Left lobe of liver (tissue), 2 donors: ENCODE data around the gene C6orf118. TPM values are rescaled to one million over a fixed set of nuclear protein-coding genes. Genes with fewer than 3 reads are reported as not detected.

ENCODE experiments used
- ATAC-seq: fragments of 200-7000 bp; cut with Tn5 transposase; one replicate; pipeline ENCODE4 v1.9.1; 2020; ENCODE audit warnings: mild to moderate bottlenecking, moderate library complexity
- DNase-seq: peaks from one replicate; pipeline ENCODE4 v3.0.0-alpha.2; 2020; ENCODE audit warnings: low spot score
- total RNA-seq: library from RNA; stranded (reverse); gene quantifications from one replicate; pipeline ENCODE4 v1.2.1, GENCODE V29; 2021
- donor health status: DM: no; HTN: no; CAD: no; lungs with moderate emphysema.
- donor health status: DM: no; HTN: yes; CAD: no.

Gene C6orf118
- total RNA-seq = not detected

DNA sequence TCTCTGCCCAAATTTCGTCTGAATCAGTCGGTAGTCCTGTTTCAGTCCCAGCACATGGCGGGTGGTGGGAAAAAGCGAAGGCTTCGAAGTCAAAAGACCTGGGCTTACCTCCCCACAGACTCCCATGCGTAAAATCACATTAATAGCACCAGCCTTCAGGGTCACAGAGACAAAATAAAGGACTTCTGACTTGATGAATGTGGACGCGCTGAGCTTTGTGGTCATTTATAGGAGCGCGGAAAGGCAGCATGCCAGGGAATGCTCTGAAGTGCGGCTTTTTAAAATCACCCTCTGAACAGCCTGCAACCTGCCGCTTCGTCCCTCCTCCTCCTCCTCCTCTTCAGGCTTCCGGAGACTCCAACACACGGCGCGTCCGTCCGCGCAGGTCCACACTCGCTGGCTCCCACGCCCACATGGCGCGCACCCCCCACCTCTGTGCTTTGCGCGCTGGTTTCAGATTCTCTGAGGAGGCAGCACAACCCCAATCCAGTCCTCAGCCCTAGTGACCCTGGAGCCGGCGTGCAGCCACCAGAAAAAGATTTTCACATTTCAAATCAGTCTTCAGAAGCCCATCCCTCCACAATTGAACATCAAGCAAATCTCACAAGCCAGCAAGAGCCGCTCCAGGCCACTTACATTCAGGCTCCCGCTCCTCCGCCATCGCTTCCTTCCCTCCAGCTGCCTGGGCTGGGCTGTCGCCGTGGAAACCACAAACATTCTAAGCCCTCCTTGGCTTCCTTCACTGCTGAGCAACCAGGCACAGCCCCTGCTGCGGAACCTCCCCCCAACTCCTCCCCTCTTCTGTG lies at the start of gene C6orf118:
TSS of gene C6orf118 (minus strand) at position 680 of the 806 bp plus-strand sequence. CDS start at position 661, 19 bp downstream.
- DNase-seq (no peak), ATAC-seq (peak; percentile 25)

DNA sequence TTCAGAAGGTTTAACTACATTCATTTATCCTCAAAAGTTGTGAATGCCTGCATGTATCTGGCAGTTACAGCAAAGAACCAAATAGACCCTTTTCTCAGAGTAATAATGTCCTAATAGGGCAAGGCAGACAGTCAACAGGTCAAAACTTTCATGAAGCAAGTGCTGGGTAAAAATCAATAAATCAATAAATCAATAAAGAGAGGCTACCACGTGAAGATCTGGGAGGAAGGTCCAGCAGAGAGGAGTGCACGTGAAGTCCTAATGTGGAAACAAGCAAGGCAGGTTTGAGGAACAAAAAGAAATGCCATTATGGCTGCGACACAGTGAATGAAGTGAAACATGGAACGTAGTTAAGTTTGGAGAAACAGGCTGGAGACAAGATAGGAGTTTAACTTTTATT lies 36.3 kb upstream of the C6orf118 start:
- no peak for ATAC-seq
- DNase-seq = no peak

DNA sequence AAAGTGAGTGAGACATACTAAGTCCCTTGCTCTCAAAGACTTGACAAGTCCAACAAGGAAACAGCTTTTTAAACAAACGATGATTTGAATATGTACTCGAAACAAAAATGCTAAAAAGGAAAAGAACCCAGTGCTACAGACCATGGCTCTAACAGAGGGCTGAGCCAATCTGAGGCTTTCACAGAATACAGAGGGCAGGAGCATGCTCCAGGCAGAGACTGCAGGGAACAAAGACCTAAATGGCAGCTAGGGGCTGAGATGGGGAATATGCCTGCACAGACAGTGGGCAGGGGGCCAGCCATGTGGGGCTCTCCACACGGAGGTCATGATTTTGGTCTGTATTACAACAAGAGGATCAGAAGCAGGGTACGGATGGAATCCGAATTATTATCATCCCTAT lies 31.1 kb upstream of the C6orf118 start:
- ATAC-seq (no peak), DNase-seq (no peak)

DNA sequence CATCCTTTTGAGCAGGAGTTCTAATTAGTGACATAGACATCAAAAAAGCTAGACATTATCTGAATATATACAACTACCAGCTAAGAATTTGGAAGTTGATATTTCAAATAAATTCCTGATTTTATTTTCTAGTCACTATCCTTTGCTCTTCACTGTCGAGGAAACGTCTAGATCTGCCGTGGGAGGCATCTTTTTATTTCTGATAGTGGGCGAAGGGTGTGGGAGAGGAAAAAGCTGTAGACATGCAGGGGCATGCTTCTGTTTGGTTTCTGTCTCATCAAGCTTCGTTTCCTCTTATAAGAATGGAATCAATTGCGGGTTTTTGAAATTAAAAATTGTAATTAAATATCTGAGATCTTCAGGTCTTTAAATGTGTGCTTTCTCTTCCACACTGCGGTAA lies 16.2 kb upstream of the C6orf118 start:
- DNase-seq (no peak), ATAC-seq (no peak)

DNA sequence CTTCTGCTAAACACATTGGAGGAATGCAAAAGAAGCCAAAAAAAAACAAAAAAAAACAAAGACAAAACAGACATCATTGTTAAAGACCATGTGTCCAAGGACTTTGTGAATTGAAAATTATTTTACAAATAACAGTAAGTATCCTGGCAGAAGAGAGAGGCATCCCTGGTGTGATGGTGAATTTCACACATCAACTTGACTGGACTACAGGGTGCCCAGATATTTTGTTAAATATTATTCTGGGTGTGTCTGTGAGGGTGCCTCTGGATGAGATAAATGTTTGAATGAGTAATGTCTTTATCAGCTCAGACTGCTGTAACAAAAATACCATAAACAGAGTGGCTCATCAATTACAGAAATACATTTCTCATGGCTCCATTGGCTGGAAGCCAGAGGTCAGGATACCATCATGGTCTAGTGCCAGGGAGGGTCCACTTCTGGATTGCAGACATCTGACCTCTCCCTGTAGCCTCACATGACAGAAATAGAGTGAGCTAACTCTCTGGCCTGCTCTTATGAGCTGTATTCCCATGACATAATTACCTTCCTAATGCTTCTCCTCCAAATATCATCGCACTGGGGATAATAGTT lies 12.2 kb upstream of the C6orf118 start:
- ATAC-seq (no peak), DNase-seq (no peak)

DNA sequence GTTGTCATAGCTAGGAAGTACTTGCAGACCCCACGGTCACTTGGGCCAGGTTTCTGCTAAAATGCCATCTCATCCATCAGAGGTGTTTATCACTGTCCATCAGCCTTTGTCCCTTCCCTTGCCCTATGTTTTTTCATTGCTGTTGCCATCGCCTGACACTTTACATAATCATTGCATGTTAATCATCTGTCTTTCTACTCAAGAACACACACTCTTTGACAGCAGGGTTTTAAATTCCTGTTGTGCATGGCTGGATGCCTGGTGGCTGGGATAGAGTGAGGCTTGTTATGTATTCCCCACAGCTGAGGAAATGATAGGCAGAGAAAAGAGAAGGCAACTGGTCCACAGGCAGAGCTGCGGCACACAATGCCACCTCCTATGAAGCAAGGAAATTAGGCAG lies 11.7 kb upstream of the C6orf118 start:
- DNase-seq (no peak), ATAC-seq (no peak)

DNA sequence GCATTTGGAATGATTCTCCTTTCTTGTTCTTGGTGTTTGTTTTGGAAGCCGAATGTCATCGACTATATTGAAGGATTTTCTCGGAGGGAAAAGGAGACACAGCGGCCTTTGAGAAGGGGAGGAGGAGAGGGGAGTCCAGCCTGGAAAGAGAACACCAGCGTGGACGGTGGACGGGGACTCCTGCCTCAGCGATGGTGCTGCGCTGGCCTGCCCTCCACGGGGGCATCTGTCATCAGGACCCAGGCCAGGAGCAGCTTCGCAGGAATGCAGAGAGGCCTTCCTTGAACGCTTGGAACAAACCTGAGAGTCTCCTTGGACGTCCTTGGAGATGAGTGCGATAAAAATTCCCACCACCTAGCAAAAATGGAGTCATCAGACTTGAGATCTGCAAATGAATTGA lies 8.3 kb upstream of the C6orf118 start:
- DNase-seq (no peak), ATAC-seq (no peak)

DNA sequence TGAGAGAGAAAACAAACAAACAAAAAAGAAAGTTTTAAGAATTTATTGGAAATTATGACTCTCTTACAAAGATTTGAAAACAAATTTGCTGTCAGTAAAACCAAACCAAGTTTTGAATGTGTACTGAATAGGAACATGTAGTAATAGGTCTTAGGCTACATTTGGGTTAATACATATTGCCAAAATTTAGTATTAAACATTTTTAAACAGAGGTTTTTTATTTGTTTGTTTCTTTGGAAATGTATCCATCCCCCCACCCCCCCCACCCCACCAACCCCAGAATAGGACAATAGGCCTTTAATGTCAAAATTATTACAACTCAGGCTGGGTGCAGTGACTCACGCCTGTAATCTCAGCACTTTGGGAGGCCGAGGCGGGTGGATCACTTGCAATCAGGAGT lies 2.5 kb downstream of the C6orf118 start:
- DNase-seq = no peak
- no peak for ATAC-seq

DNA sequence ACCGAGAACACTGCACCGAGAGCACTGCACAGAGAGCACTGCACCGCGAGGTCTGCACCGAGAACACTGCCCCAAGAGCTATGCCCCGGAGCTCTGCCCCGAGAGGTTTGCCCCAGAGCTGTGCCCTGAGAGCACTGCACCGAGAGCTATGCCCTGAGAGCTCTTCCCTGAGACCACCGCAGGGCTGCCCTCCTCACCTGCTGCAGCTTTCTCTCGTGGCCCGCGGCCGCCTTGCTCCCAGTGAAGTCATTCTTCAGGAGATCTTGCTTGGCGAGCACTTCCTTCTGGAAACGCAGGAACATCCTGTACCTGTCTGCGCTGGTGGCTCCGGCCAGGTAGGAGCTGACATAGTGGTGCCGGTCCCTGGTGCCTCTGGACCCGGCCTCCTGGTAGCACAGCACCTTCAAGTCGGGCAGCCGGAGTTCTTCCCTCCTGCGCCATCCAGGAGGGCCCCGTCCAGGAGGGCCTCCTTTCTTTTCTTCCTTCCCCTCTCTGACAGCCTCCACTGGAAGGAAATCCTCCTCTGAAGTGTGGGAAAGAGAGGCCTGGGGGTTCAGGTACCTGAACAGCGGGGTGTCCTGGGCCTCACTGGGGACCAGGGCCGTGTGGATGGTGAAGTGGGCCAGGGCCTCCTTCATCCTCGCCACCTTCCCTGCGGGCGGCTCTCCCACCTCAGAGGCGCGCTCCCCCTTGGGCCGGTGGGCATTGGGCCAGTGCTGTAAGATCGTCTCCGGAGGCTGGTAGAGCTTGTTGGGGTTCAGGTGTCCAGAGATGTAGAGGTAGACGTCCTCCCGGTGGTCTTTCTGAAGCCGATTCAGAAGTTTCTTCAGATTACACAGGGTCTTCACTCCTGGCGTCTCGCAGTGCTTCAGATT lies 7.8 kb downstream of the C6orf118 start:
- DNase-seq = no peak
- no peak for ATAC-seq

DNA sequence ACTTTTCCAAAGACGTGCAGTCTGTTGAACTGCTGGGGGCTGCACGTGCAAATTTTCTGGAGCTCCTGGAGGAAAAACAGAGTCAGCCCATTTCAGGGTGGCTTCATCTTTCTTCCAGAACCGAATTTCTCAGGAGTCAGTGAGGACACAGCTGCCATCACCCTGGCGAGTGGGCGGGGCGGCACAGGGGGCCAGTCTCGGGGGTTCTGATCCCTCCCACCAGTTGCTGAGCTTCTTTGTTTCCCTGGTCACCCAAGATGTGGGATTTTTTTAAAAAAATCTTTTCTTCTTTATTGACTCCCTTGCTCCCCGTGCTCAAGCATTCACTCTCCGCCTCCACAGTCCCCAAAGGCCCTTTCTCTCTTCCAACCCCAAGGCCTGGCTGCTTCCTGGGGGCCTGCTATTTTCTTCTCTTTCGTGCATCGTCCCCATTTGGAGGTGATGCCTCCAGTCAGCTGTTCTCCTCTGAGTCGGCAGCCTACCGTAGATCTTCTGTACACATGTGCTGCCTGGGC lies 8.9 kb downstream of the C6orf118 start:
- ATAC-seq (no peak), DNase-seq (no peak)

DNA sequence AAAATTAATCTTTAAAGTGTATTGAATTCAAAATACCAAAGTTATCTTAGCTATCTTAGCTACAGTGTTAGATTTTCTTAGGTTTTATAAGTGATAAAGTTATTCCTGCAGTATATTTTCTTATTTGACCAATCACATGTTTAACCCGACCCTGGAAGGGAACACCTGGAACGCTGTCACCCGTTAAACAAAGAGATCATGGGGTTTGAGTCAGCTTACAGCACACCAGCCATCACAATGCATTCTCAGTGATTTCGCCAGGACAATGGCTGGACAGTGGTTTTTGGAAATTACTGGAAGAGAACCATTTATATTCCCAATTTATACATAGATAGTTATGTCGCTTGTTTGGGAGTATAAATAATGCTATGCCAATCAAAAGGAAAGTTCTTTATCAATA lies 10.5 kb downstream of the C6orf118 start:
- DNase-seq = no peak
- ATAC-seq = no peak

DNA sequence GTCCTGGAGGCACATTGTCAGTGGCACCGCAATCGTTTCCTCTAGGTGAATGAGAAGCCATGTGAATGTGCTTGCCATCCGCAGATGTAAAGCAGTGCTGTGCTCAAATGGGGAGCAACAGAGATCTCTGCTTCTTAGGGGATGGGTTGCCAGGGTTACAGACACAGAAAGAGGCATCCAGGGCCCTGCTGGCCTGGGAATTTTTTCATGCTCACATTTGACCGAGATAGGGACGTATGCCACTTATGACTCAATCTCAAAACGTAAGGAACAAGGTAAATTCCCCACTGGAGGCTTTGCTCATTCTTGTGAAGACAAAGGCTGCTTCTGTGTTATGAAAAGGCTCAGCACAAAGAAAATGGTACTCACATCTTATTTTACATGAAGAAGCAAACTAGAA lies 11.0 kb downstream of the C6orf118 start:
- no peak for ATAC-seq
- no peak for DNase-seq

DNA sequence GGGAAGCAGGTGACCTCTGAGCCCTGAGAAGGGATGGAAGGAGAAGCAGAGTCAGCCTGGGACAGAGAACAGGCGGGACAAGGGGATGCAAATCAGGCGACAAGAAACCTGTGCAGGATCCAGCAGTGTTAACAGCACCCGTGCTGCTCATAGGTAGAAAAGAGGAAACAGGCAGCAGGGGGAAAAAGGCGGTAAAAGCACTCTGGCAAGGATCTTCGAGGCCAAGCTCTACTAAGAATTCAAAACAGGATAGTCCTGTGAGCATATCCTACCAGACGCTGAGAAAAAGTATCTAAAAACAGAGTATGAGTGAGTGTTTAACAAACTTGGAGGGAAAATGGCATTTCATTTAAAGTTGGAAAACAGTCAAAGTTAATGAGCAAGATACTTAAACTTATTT lies 16.7 kb downstream of the C6orf118 start:
- DNase-seq (no peak), ATAC-seq (no peak)

DNA sequence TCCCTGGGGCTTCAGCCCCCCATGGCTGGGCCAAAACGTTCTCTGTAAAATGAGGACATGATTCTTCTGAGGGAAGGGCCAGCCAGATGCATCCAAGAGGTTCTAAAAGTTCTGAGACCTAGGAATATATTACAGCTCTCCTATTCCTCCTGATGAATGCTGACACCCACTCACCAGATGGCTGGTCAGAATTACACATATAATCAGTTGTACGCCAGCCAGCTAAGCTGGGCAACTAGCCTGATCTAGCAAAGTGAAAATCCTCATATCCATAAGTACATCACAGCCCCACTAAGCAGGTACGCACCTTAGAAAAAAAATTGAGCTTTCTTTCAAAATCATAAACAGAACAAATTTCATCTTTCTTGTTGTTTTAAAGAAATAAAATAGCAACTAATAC lies 34.8 kb downstream of the C6orf118 start:
- DNase-seq (no peak), ATAC-seq (no peak)

DNA sequence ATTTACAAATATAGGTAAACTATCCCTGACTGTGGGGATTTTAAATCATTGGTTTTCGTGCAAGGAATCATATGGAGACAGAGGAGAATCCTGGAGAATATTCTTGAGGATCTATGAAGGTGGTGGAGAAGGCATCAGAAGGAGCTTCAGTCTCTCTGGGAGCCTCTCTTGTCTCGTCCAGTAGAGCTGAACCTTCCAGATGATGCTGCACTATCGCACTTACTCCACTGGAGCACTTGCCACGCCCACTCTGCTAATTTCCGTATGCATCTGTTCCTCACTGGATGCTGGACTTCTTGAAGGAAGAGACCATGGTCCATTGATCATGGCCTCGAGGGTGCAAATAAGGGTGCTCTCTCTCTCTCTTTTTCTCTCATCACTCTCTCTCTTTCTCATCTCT lies 36.8 kb downstream of the C6orf118 start:
- no peak for ATAC-seq
- no peak for DNase-seq

DNA sequence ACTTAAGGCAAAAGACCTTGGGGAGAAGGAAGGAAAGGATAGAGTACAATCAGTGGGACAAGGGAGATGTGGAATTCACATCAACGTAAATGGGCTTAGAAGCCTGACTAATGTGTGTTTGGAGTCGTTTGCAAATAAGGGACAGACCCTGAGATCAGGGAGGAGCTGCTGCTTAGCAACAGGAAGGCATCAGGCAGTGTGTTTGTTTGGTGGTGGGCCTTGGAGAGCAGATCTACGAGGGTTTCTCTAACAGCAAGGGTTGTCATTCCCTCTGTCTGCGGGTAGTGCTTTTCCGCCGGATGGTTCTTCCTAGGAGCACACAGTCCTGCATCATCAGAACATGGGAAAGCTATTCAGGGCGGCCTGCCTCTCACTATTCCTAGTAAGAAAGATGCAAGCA lies 40.4 kb downstream of the C6orf118 start:
- DNase-seq = no peak

DNA sequence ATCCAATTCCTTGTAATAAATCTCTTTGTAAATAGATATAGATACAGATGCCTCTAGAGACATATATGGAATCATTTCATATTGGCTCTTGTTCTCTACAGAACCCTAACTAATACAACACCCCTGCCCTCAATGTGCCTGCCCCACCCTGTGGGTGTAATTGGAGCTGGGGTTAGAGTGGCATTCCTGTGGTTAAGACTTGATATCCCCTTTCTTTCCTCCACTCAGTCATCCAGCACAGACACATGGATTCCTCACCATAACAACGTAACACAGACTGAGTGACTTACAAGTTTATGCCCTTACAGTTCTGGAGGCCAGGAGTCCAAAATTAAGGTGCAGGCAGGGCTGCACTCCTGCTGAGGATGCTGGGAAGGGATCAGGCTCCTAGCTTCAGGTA lies 42.8 kb downstream of the C6orf118 start:
- DNase-seq = no peak
- no peak for ATAC-seq

More for the DNA sequence above, 40.4 kb downstream of the C6orf118 start:
- no peak for ATAC-seq

DNA sequence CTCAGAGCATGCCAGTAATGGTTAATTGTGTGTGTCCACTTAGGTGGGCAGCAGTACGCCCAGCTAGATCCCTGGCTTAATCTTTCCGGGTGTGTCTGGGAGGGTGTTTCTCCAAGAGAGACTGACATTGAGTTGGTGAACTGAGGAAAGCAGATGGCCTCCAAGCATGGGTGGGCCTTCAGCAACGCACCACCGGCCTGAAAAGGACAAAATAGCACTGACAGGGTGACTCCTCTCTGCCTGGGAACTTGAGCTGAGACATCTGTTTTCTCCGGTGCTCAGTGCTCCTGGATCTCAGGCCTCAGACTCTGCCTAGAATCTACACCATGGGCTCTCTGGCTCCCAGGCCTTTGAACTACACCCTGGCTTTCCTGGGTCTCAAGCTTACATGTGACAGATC lies 43.2 kb downstream of the C6orf118 start:
- DNase-seq = no peak
- ATAC-seq = no peak

DNA sequence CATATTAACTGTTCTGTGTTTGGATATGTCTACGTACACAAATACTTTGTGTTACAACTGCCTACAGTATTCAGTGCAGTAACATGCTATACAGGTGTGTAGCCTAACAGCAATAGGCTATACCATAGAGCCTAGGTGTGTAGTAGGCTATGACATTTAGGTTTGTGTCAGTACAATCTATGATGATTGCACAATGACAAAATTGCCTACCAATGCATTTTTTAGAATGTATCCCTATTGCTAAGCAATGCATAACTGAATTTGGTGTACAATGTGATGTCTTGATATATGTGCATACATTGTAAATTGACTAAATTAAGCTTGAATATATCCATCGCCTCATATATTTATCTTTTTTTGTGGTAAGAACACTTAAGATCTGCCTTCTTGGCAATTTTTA lies 48.9 kb downstream of the C6orf118 start:
- ATAC-seq = no peak
- no peak for DNase-seq

DNA sequence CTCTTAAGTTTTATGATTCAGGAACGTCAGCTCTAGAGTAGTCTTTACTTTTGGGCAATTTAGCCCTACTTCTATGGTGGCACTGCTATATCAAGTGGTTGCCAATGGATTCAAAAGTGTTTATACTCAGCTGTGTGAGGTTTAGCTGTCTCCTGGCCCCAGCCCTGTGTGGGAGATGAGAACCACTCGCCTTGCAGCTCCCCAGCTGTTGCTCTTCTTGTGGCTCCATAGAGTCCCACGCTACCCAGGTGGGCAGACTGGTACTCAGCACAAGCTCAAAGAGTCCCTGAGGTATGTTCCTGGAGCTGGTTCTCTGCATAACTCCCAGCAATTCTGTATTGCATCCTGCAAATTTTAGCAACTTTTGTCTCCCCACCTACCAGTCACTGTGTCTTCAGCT lies 59.6 kb downstream of the C6orf118 start:
- DNase-seq = no peak
- ATAC-seq = no peak

DNA sequence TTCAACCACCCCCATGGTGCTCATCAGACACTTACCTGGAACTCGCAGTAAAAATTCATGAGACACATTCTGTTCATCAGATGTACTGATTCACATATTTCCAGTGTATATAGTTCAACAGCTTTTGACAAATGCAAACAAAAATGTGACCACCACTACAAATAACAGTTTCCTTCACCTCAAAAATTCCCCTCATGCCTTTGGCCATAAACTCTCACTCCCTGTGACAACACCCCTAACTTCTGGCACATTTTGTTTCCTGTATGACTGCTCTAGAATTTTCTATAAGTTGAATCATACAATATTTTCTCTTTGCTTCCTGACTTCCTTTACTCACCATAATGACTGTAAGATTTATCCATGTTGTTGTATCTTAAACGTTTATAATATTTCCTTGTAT lies 63.7 kb downstream of the C6orf118 start:
- no peak for DNase-seq
- ATAC-seq = no peak

DNA sequence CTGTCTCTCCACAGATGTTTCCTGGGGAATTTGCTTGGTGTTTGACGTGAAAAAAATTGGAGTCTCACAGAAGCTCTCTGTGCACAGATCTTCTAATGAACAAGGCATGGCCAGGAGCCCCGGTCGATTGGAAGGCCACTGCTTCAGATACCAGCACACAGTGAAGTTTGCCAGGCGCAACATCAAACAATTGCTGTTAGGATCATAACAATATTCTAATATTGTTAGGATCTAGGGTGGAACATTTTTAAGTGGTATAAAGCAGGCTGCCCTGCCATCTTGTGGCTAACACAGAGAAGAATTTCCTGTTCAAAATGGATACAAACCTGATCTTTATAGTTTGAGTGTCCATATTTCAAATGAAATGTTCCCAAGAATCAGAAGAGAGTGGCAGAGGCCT lies 64.1 kb downstream of the C6orf118 start:
- DNase-seq (no peak), ATAC-seq (no peak)
